Measurements from ENCODE around the gene ARHGAP24. TPM values are rescaled to one million over a fixed set of nuclear protein-coding genes. Genes with fewer than 3 reads are reported as not detected.

The ARHGAP24 gene
- total RNA-seq, 2 experiments from 2014 or later = not detected

- ChIA-PET POLR2A (no interaction called here), CTCF (no interaction called here)
- H3K4me3 Mint-ChIP-seq = no peak overlapping the region
- DNase-seq = no peak
- H3K36me3 Mint-ChIP-seq = no peaks in the 10 kb centered on the region
- no peaks in the 10 kb centered on the region for H3K4me1 Mint-ChIP-seq (ENCODE audit: low read depth)
- no peaks in the 10 kb centered on the region for H3K27me3 Mint-ChIP-seq
- peaks cover 2% of the 10 kb centered on the region for H3K9me3 Mint-ChIP-seq
- intact Hi-C loops (cut with micrococcal nuclease) = no loop called here
- no peak overlapping the region for H3K27ac Mint-ChIP-seq
Observed at GRCh38 chr4:85544751-85545150, 69.8 kb downstream of the ARHGAP24 start.

- intact Hi-C loops (cut with micrococcal nuclease) = no loop called here
- no peak for DNase-seq
- H3K27ac Mint-ChIP-seq = no peak overlapping the region
- H3K36me3 Mint-ChIP-seq = no peaks in the 10 kb centered on the region
- H3K9me3 Mint-ChIP-seq = peaks cover 13% of the 10 kb centered on the region
- ChIA-PET POLR2A (no interaction called here), CTCF (no interaction called here)
- no peak overlapping the region for H3K4me3 Mint-ChIP-seq
- H3K27me3 Mint-ChIP-seq = no peaks in the 10 kb centered on the region
- H3K4me1 Mint-ChIP-seq (ENCODE audit: low read depth) = no peaks in the 10 kb centered on the region
Observed at GRCh38 chr4:85548116-85548515, 73.2 kb downstream of the ARHGAP24 start.

DNA sequence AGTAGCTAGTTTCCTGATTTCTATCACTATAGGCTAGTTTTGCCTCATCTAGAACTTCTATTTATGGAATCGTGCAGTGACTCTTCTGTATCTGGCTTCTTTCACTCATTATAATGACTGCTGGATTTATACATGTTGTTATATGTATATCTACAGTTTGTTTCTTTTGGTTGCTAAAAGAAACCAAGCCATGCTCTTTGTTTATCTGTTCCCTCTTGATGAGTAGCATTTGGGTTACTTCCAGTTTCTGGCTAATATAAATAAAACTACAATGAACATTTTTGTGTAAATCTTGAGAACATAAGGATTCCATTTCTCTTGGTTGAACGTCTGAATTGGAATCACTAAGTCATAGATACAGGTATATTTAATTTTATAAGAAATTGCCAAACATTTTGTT lies 73.9 kb downstream of the ARHGAP24 start:
- Mint-ChIP-seq H3K27ac (no peak overlapping the region), H3K4me1 (ENCODE audit: low read depth) (no peaks in the 10 kb centered on the region), H3K27me3 (no peaks in the 10 kb centered on the region), H3K4me3 (no peak overlapping the region), H3K9me3 (peaks cover 20% of the 10 kb centered on the region), H3K36me3 (no peaks in the 10 kb centered on the region)
- intact Hi-C loops (cut with micrococcal nuclease) = no loop called here
- DNase-seq = no peak
- ChIA-PET CTCF (no interaction called here), POLR2A (no interaction called here)

DNA sequence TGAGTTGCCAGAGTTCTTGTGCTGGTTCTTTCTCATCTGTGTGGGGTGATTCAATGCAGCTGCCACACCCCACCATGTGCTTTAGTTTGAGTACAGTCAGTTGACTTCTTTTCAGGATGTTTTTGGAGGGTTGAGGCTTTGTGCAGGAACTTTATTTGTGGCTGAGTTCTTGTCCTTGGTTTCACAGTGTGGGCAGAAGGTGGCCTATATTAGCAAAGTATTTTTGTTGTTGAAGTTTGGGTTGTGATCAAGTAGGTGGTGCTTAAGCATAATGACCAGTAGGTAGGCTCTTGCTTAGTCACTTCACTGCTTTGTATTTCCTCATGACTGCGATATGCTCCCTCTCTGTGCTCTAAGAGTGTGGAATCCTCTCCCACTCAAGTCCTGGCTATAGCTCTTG lies 80.3 kb downstream of the ARHGAP24 start:
- no peak for DNase-seq
- intact Hi-C loops (cut with micrococcal nuclease) = no loop called here
- POLR2A ChIA-PET = no interaction called here
- no peaks in the 10 kb centered on the region for H3K4me1 Mint-ChIP-seq (ENCODE audit: low read depth)
- no peaks in the 10 kb centered on the region for H3K27me3 Mint-ChIP-seq
- no peaks in the 10 kb centered on the region for H3K36me3 Mint-ChIP-seq
- H3K4me3 Mint-ChIP-seq = no peak overlapping the region
- CTCF ChIA-PET = no interaction called here
- no peak overlapping the region for H3K27ac Mint-ChIP-seq
- H3K9me3 Mint-ChIP-seq = peaks cover 19% of the 10 kb centered on the region

- intact Hi-C loops (cut with micrococcal nuclease) = no loop called here
- DNase-seq = no peak
- H3K36me3 Mint-ChIP-seq = no peaks in the 10 kb centered on the region
- H3K4me3 Mint-ChIP-seq = no peak overlapping the region
- H3K4me1 Mint-ChIP-seq (ENCODE audit: low read depth) = no peaks in the 10 kb centered on the region
- ChIA-PET POLR2A (no interaction called here), CTCF (no interaction called here)
- H3K27me3 Mint-ChIP-seq = no peaks in the 10 kb centered on the region
- no peak overlapping the region for H3K27ac Mint-ChIP-seq
- peaks cover 19% of the 10 kb centered on the region for H3K9me3 Mint-ChIP-seq
Observed at GRCh38 chr4:85556283-85556682, 81.3 kb downstream of the ARHGAP24 start.

DNA sequence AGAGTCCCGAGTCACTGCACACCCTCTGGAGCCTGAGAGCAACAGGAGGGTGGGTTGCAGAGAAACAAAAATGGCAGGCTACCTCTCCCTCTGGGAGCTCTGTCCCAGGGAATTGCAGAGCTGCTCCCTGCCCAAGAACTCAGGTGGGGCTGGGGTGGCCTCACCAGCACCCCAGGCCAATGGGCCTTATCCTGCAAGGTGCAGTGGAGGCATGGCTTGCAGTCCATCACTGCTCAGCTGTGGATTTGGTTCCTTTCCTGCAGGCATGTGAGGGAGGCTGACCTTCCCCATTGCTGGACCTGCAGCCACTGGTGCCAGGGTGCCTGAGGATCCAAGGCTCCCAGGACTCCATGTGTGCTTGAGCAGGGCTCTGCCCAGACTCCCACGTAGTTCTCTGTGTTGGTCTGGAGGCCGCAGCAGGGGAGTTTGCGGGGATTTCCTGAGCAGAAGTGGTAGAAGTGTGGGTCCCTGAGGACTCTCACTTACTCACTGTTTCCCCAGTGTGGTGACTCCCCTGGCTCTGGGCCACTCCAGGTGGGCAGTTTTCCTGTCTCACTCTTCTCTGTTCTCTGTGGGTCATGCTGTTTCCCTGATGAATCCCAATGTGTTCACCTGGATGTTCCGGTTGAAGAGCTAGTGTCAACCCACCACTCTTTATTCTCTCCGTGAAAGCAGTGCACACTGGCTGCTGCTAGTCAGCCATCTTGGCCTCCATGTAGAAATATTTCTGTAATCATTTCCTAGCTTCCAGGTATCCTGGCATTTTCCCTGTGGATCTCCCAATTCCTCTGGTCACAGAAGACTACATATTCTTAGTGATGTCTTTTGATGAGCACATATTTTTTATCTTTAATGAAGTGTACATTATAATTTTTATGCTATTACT lies 82.3 kb downstream of the ARHGAP24 start:
- ChIA-PET POLR2A (no interaction called here), CTCF (no interaction called here)
- Mint-ChIP-seq H3K4me1 (ENCODE audit: low read depth) (no peaks in the 10 kb centered on the region), H3K36me3 (no peaks in the 10 kb centered on the region), H3K9me3 (peaks cover 15% of the 10 kb centered on the region), H3K27ac (no peak overlapping the region), H3K27me3 (no peaks in the 10 kb centered on the region), H3K4me3 (no peak overlapping the region)
- intact Hi-C loops (cut with micrococcal nuclease) = no loop called here
- DNase-seq = no peak

GRCh38 chr4:85565761-85566480 lies 91.0 kb downstream of the ARHGAP24 start:
- ChIA-PET POLR2A (no interaction called here), CTCF (no interaction called here)
- no peak overlapping the region for H3K4me3 Mint-ChIP-seq

DNA sequence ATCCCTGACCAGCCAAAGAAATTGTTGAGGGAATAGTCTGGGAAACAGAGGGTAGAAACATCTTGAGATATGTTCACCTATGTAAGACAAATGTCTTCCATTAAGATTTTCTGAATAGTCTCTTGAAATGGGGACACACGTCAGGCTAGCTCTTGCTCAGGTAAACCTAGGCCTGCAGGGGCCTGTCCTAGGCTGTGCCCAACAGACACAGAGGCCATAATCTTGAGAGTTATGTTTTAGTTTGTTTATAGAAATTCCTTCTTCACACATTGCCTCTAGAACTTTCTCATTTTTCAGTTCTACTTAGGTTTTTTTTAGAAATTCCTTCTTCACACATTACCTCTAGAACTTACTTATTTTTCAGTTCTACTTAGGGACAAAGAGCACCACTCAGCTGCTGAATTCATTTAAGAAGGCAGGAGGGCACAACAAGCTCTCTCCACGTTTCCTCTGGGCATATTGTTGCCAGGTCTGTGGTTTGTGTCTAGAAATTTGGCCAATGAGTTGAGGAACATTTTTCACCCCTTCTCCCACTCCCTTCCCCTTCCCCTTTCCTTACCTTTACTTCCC lies 94.9 kb downstream of the ARHGAP24 start:
- H3K4me1 Mint-ChIP-seq (ENCODE audit: low read depth) = no peaks in the 10 kb centered on the region
- CTCF ChIA-PET = no interaction called here
- no peak for DNase-seq
- H3K27ac Mint-ChIP-seq = no peak overlapping the region
- no peaks in the 10 kb centered on the region for H3K36me3 Mint-ChIP-seq
- H3K9me3 Mint-ChIP-seq = no peaks in the 10 kb centered on the region
- H3K27me3 Mint-ChIP-seq = no peaks in the 10 kb centered on the region
- intact Hi-C loops (cut with micrococcal nuclease) = no loop called here
- POLR2A ChIA-PET = no interaction called here
- H3K4me3 Mint-ChIP-seq = no peak overlapping the region

More at GRCh38 chr4:85565761-85566480, 91.0 kb downstream of the ARHGAP24 start:
- Mint-ChIP-seq H3K36me3 (no peaks in the 10 kb centered on the region), H3K27ac (no peak overlapping the region), H3K4me1 (ENCODE audit: low read depth) (no peaks in the 10 kb centered on the region), H3K27me3 (no peaks in the 10 kb centered on the region), H3K9me3 (no peaks in the 10 kb centered on the region)
- DNase-seq = no peak
- intact Hi-C loops (cut with micrococcal nuclease) = no loop called here

GRCh38 chr4:85570388-85570787 lies 95.4 kb downstream of the ARHGAP24 start:
- no peaks in the 10 kb centered on the region for H3K9me3 Mint-ChIP-seq
- ChIA-PET POLR2A (no interaction called here), CTCF (no interaction called here)
- H3K4me3 Mint-ChIP-seq = no peak overlapping the region
- no peaks in the 10 kb centered on the region for H3K4me1 Mint-ChIP-seq (ENCODE audit: low read depth)
- no peaks in the 10 kb centered on the region for H3K27me3 Mint-ChIP-seq
- intact Hi-C loops (cut with micrococcal nuclease) = no loop called here
- DNase-seq = no peak
- H3K36me3 Mint-ChIP-seq = no peaks in the 10 kb centered on the region
- no peak overlapping the region for H3K27ac Mint-ChIP-seq

DNA sequence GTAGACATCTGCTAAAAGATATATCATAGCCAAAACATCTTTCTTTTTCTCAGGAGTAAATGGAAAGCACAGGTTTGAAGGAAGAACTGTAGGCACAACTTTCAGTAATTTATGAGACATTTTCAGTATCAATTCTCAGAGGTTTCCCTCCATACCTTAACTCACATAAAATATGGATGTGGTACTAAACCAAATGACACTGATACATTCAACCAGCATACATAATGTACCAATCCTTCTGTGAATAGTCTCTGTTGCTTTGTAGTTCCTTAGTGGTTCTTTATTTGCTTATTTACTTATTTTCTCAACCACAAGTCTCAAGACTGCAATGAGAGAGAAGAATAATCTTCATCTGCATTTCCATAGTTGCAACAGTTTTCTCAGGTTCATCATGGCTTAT lies 96.1 kb downstream of the ARHGAP24 start:
- no peak for DNase-seq
- Mint-ChIP-seq H3K36me3 (no peaks in the 10 kb centered on the region), H3K27ac (no peak overlapping the region), H3K27me3 (no peaks in the 10 kb centered on the region), H3K4me1 (ENCODE audit: low read depth) (no peaks in the 10 kb centered on the region), H3K9me3 (no peaks in the 10 kb centered on the region), H3K4me3 (no peak overlapping the region)
- intact Hi-C loops (cut with micrococcal nuclease) = no loop called here
- CTCF ChIA-PET = no interaction called here
- POLR2A ChIA-PET = no interaction called here

DNA sequence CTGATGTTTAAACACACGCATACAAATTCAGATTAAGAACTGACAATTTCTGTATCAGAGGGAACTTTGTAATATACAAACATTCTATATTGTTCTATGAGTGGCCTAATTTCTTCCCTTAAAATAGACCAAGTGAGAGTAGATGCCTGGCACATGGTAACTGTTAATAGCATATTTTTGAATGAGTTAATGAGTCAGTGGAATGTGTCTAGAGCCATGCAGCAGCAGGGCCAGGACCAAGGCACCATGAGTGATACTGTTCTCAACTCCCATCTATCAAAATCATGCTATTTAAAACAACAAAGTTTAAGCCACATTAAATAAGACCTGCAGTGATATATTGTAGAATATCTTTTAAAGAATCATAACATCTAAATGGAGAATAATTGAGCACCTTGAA lies 98.3 kb downstream of the ARHGAP24 start:
- no peaks in the 10 kb centered on the region for H3K9me3 Mint-ChIP-seq
- H3K27ac Mint-ChIP-seq = no peak overlapping the region
- intact Hi-C loops (cut with micrococcal nuclease) = no loop called here
- H3K27me3 Mint-ChIP-seq = no peaks in the 10 kb centered on the region
- H3K4me3 Mint-ChIP-seq = no peak overlapping the region
- H3K36me3 Mint-ChIP-seq = no peaks in the 10 kb centered on the region
- no peak for DNase-seq
- ChIA-PET POLR2A (no interaction called here), CTCF (no interaction called here)
- H3K4me1 Mint-ChIP-seq (ENCODE audit: low read depth) = no peaks in the 10 kb centered on the region

- no peaks in the 10 kb centered on the region for H3K4me1 Mint-ChIP-seq (ENCODE audit: low read depth)
- H3K4me3 Mint-ChIP-seq = no peak overlapping the region
- no peak for DNase-seq
- ChIA-PET CTCF (no interaction called here), POLR2A (no interaction called here)
- no peaks in the 10 kb centered on the region for H3K9me3 Mint-ChIP-seq
- H3K36me3 Mint-ChIP-seq = no peaks in the 10 kb centered on the region
- H3K27ac Mint-ChIP-seq = no peak overlapping the region
- intact Hi-C loops (cut with micrococcal nuclease) = no loop called here
- no peaks in the 10 kb centered on the region for H3K27me3 Mint-ChIP-seq
Observed at GRCh38 chr4:85577307-85577706, 102.4 kb downstream of the ARHGAP24 start.

GRCh38 chr4:85579942-85580341 lies 105.0 kb downstream of the ARHGAP24 start:
- POLR2A ChIA-PET = no interaction called here
- intact Hi-C loops (cut with micrococcal nuclease) = no loop called here

More at GRCh38 chr4:85579942-85580341, 105.0 kb downstream of the ARHGAP24 start:
- CTCF ChIA-PET = no interaction called here
- no peak for DNase-seq
- Mint-ChIP-seq H3K4me3 (no peak overlapping the region), H3K27me3 (no peaks in the 10 kb centered on the region), H3K27ac (no peak overlapping the region), H3K36me3 (no peaks in the 10 kb centered on the region), H3K4me1 (ENCODE audit: low read depth) (no peaks in the 10 kb centered on the region), H3K9me3 (no peaks in the 10 kb centered on the region)
